ENCODE measurements around the gene PTPRU. TPM values are rescaled to one million over a fixed set of nuclear protein-coding genes. Genes with fewer than 3 reads are reported as not detected.

PTPRU gene
- total RNA-seq, 1 experiment from 2014 or later, result 31.4 TPM

GRCh38 chr1:29211086-29212030, 25.0 kb upstream of the PTPRU start:
- Histone ChIP-seq H3K4me1 (replicated peaks; ENCODE audit: insufficient read depth) (no peaks in the 10 kb centered on the region), H3K4me2 (no peak overlapping the region), H3K9me3 (ENCODE audit: insufficient read depth, low read depth) (no peaks in the 10 kb centered on the region), H3K9me2 (ENCODE audit: insufficient read depth) (no peaks in the 10 kb centered on the region), H3K27me3 (ENCODE audit: insufficient read depth, low read depth) (no peaks in the 10 kb centered on the region), H3K79me2 (ENCODE audit: low read depth) (no peaks in the 10 kb centered on the region), H2AFZ (no peak overlapping the region), H3K4me3 (no peak overlapping the region), H3F3A (ENCODE audit: insufficient read depth, low read depth) (no peaks in the 10 kb centered on the region), H4K20me1 (ENCODE audit: insufficient read depth) (no peaks in the 10 kb centered on the region), H3K27ac (no peak overlapping the region), H3K36me3 (ENCODE audit: low read depth) (no peaks in the 10 kb centered on the region)
- ChIA-PET POLR2A (ENCODE audit: unreplicated experiment) (no interaction called here), CTCF (interaction anchor here (0.7 kb wide), 1 partner anchor 373 kb away, joined by 8 read pairs; no protein-coding TSS in a partner anchor)
- intact Hi-C loops (cut with micrococcal nuclease; ENCODE audit: unreplicated experiment), result no loop called here
- BruUV-seq (replicated peaks), result no TSS peak
- TF ChIP-seq CTCF (conservative IDR thresholded peaks at IDR 0.05), result no peak
- TF ChIP-seq EZH2 (IDR thresholded peaks at IDR 0.05; ENCODE audit: low read depth), result no peak
- no peak for DNase-seq

- H3K4me1 ChIP-seq (replicated peaks; ENCODE audit: insufficient read depth), result no peaks in the 10 kb centered on the region
- CTCF ChIA-PET, result no interaction called here
These were observed 23.3 kb upstream of the PTPRU start for GRCh38 chr1:29213055-29213454.

GRCh38 chr1:29217633-29218032, 18.7 kb upstream of the PTPRU start:
- no peak overlapping the region for H3K4me2 ChIP-seq
- H3K4me3 ChIP-seq, result no peak overlapping the region
- no peaks in the 10 kb centered on the region for H3K79me2 ChIP-seq (ENCODE audit: low read depth)
- ChIA-PET POLR2A (ENCODE audit: unreplicated experiment) (no interaction called here), CTCF (no interaction called here)
- TF ChIP-seq EZH2 (IDR thresholded peaks at IDR 0.05; ENCODE audit: low read depth) (no peak), CTCF (conservative IDR thresholded peaks at IDR 0.05) (no peak)
- no TSS peak for BruUV-seq (replicated peaks)
- no peaks in the 10 kb centered on the region for H4K20me1 ChIP-seq (ENCODE audit: insufficient read depth)
- no peaks in the 10 kb centered on the region for H3K4me1 ChIP-seq (replicated peaks; ENCODE audit: insufficient read depth)
- H3K9me3 ChIP-seq (ENCODE audit: insufficient read depth, low read depth), result no peaks in the 10 kb centered on the region
- H3K36me3 ChIP-seq (ENCODE audit: low read depth), result 0 out of 2 replicates have a peak, but pooled peaks cover 5% of the 10 kb centered on the region
- peak overlapping the region; percentile 50; the same call in 1 of the 2 replicates for H3K27ac ChIP-seq
- no peaks in the 10 kb centered on the region for H3K9me2 ChIP-seq (ENCODE audit: insufficient read depth)
- no peaks in the 10 kb centered on the region for H3K27me3 ChIP-seq (ENCODE audit: insufficient read depth, low read depth)
- no peak overlapping the region for H2AFZ ChIP-seq
- intact Hi-C loops (cut with micrococcal nuclease; ENCODE audit: unreplicated experiment), result no loop called here
- no peak for DNase-seq
- no peaks in the 10 kb centered on the region for H3F3A ChIP-seq (ENCODE audit: insufficient read depth, low read depth)

More at GRCh38 chr1:29213055-29213454, 23.3 kb upstream of the PTPRU start:
- H3K9me2 ChIP-seq (ENCODE audit: insufficient read depth), result no peaks in the 10 kb centered on the region
- H3K79me2 ChIP-seq (ENCODE audit: low read depth), result no peaks in the 10 kb centered on the region
- no peaks in the 10 kb centered on the region for H3K27me3 ChIP-seq (ENCODE audit: insufficient read depth, low read depth)
- no peaks in the 10 kb centered on the region for H4K20me1 ChIP-seq (ENCODE audit: insufficient read depth)
- intact Hi-C loops (cut with micrococcal nuclease; ENCODE audit: unreplicated experiment), result no loop called here
- no peaks in the 10 kb centered on the region for H3K36me3 ChIP-seq (ENCODE audit: low read depth)
- TF ChIP-seq CTCF (conservative IDR thresholded peaks at IDR 0.05) (no peak), EZH2 (IDR thresholded peaks at IDR 0.05; ENCODE audit: low read depth) (no peak)
- POLR2A ChIA-PET (ENCODE audit: unreplicated experiment), result no interaction called here
- H3K9me3 ChIP-seq (ENCODE audit: insufficient read depth, low read depth), result no peaks in the 10 kb centered on the region
- BruUV-seq (replicated peaks), result no TSS peak
- no peak overlapping the region for H3K4me3 ChIP-seq
- H2AFZ ChIP-seq, result no peak overlapping the region
- no peak overlapping the region for H3K4me2 ChIP-seq
- no peak overlapping the region for H3K27ac ChIP-seq
- H3F3A ChIP-seq (ENCODE audit: insufficient read depth, low read depth), result no peaks in the 10 kb centered on the region
- no peak for DNase-seq

All from PC-9 (cell line).